Measurements from ENCODE around the gene GASK1A.

DNA sequence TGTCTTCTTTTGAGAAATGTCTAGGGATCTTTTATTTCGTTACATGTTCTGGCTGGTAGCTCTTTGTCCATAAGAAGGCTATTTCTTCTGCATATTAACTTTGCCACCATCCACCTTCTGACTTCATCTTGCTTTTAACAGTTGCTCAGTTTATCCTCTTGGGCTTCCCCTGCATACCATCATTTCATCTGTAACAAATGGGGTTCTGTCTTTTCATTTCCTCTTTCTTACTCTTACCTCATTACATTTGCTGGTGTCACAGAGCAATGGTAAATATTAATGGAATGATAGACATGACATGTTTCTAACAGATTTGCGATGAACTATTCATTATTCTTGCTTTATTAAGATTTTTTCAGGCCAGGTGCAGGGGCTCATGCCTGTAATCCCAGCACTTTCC, 62.4 kb downstream of the GASK1A start:
- TF ChIP-seq, protein P1, sequence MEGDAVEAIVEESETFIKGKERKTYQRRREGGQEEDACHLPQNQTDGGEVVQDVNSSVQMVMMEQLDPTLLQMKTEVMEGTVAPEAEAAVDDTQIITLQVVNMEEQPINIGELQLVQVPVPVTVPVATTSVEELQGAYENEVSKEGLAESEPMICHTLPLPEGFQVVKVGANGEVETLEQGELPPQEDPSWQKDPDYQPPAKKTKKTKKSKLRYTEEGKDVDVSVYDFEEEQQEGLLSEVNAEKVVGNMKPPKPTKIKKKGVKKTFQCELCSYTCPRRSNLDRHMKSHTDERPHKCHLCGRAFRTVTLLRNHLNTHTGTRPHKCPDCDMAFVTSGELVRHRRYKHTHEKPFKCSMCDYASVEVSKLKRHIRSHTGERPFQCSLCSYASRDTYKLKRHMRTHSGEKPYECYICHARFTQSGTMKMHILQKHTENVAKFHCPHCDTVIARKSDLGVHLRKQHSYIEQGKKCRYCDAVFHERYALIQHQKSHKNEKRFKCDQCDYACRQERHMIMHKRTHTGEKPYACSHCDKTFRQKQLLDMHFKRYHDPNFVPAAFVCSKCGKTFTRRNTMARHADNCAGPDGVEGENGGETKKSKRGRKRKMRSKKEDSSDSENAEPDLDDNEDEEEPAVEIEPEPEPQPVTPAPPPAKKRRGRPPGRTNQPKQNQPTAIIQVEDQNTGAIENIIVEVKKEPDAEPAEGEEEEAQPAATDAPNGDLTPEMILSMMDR (IDR thresholded peaks at IDR 0.05): no peak
- TF ChIP-seq POLR2A (IDR thresholded peaks at IDR 0.05): no peak

Data from breast epithelium (tissue), 3 donors.